Loucy (cell line): ENCODE results near the gene OR8G1.

ENCODE experiments used
- EZH2phosphoT487 ChIP-seq: fragments of 200-600 bp; IDR thresholded peaks from 2 replicates; pipeline ENCODE4 v1.6.1; 2018; ENCODE audit warnings: antibody characterized with exemption, mild to moderate bottlenecking, moderate library complexity, borderline replicate concordance
- TF ChIP-seq, protein P1 (sequence below): fragments of 200-600 bp; sonication (generic); conservative IDR thresholded peaks from 2 replicates; pipeline ENCODE4 v1.5.1; 2014; ENCODE audit warnings: mild to moderate bottlenecking, antibody characterized with exemption, low read length

DNA sequence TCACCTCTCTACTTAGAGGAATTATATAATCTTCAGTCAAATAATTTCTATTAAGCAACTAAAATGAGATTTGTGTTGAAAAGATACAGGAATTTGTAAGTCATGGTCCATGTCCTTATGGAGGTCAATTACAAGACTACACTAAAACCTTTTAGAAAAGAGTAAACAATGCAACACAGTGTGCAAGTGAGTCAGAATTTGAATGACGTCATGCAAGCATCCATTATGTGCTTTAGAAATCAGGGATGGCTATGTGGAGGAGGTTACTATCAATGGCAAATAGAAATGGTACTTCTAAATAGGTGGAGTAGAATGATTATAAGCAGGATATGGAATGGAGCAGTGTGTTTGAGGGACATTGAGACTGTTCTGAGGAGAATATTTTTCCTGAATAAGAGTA lies 41.2 kb upstream of the OR8G1 start:
- TF ChIP-seq, protein P1, sequence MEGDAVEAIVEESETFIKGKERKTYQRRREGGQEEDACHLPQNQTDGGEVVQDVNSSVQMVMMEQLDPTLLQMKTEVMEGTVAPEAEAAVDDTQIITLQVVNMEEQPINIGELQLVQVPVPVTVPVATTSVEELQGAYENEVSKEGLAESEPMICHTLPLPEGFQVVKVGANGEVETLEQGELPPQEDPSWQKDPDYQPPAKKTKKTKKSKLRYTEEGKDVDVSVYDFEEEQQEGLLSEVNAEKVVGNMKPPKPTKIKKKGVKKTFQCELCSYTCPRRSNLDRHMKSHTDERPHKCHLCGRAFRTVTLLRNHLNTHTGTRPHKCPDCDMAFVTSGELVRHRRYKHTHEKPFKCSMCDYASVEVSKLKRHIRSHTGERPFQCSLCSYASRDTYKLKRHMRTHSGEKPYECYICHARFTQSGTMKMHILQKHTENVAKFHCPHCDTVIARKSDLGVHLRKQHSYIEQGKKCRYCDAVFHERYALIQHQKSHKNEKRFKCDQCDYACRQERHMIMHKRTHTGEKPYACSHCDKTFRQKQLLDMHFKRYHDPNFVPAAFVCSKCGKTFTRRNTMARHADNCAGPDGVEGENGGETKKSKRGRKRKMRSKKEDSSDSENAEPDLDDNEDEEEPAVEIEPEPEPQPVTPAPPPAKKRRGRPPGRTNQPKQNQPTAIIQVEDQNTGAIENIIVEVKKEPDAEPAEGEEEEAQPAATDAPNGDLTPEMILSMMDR: no peak
- no peak for TF ChIP-seq EZH2phosphoT487
